Astrocyte (in vitro differentiated cells and primary cell): ENCODE measurements around the gene ARRB1. TPM values are rescaled to one million over a fixed set of nuclear protein-coding genes. Genes with fewer than 3 reads are reported as not detected.

Experiments
- DNase-seq: peaks from one replicate; pipeline ENCODE4 v3.0.0-alpha.2; 2010; ENCODE audit warnings: low read depth
- FAIRE-seq: peaks from 2 replicates; lab custom pipeline; 2011; peaks lifted over from hg19 to GRCh38; lab: Jason Lieb, UNC
- H2AFZ ChIP-seq: 2 replicates; pipeline ENCODE4 v1.6.0; 2012; ENCODE audit warnings: low read depth, low read length, inconsistent platforms
- H3K27ac ChIP-seq: 2 replicates; pipeline ENCODE4 v1.5.1; 2011; ENCODE audit warnings: low read depth, low read length, inconsistent platforms
- H3K27me3 ChIP-seq: 2 replicates; pipeline ENCODE4 v1.6.0; 2011; ENCODE audit warnings: low read length, inconsistent platforms; ENCODE audit not compliant: insufficient read depth
- H3K36me3 ChIP-seq: 2 replicates; pipeline ENCODE4 v1.5.1; 2011; ENCODE audit warnings: low read length, inconsistent platforms; ENCODE audit not compliant: insufficient read depth
- H3K4me1 ChIP-seq: 2 replicates; pipeline ENCODE4 v1.5.1; 2011; ENCODE audit warnings: low read length, inconsistent platforms; ENCODE audit not compliant: insufficient read depth
- H3K4me2 ChIP-seq: 2 replicates; pipeline ENCODE4 v1.6.0; 2012; ENCODE audit warnings: low read length, inconsistent platforms
- H3K4me3 ChIP-seq: 2 replicates; pipeline ENCODE4 v1.5.1; 2011; ENCODE audit warnings: low read depth, mild to moderate bottlenecking, low read length, inconsistent platforms; ENCODE audit not compliant: insufficient read depth
- H3K79me2 ChIP-seq: 2 replicates; pipeline ENCODE4 v1.6.0; 2012; ENCODE audit warnings: mild to moderate bottlenecking, low read length, inconsistent platforms; ENCODE audit not compliant: insufficient read depth
- H3K9ac ChIP-seq: 2 replicates; pipeline ENCODE4 v1.6.0; 2012; ENCODE audit warnings: mild to moderate bottlenecking, low read length, inconsistent platforms
- H3K9me3 ChIP-seq: 2 replicates; pipeline ENCODE4 v1.5.1; 2012; ENCODE audit warnings: low read depth, mild to moderate bottlenecking, low read length, inconsistent platforms; ENCODE audit not compliant: insufficient read depth
- H4K20me1 ChIP-seq: 2 replicates; pipeline ENCODE4 v1.6.0; 2012; ENCODE audit warnings: low read length, inconsistent platforms; ENCODE audit not compliant: insufficient read depth
- H3K27ac Mint-ChIP-seq: one replicate; pipeline ENCODE4 v1.8.0; 2021; ENCODE audit warnings: mild to moderate bottlenecking, mixed read lengths; ENCODE audit not compliant: unreplicated experiment
- H3K27me3 Mint-ChIP-seq: one replicate; pipeline ENCODE4 v1.8.0; 2021; ENCODE audit warnings: low read depth, mixed read lengths; ENCODE audit not compliant: unreplicated experiment
- H3K36me3 Mint-ChIP-seq: one replicate; pipeline ENCODE4 v1.8.0; 2021; ENCODE audit warnings: low read depth, mixed read lengths; ENCODE audit not compliant: unreplicated experiment
- H3K4me1 Mint-ChIP-seq: one replicate; pipeline ENCODE4 v1.8.0; 2021; ENCODE audit warnings: low read depth, mixed read lengths; ENCODE audit not compliant: unreplicated experiment
- H3K4me3 Mint-ChIP-seq: one replicate; pipeline ENCODE4 v1.8.0; 2021; ENCODE audit warnings: mild to moderate bottlenecking, moderate library complexity, mixed read lengths; ENCODE audit not compliant: unreplicated experiment
- H3K9me3 Mint-ChIP-seq: one replicate; pipeline ENCODE4 v1.8.0; 2021; ENCODE audit warnings: mild to moderate bottlenecking, mixed read lengths; ENCODE audit not compliant: unreplicated experiment
- EZH2 ChIP-seq: IDR thresholded peaks from 2 replicates; pipeline ENCODE4 v1.6.1; 2012; ENCODE audit warnings: mild to moderate bottlenecking, low read length, inconsistent platforms; ENCODE audit not compliant: insufficient read depth
- total RNA-seq: library from RNA; stranded (reverse); gene quantifications from 2 replicates; pipeline ENCODE4 v1.2.1, GENCODE V29; 2021
- TF ChIP-seq, protein P1 (sequence below): IDR thresholded peaks from 2 replicates; pipeline ENCODE4 v1.5.1; 2011; ENCODE audit warnings: low read depth, mild to moderate bottlenecking, inconsistent platforms, low read length, moderate library complexity; ENCODE audit not compliant: insufficient read depth

Gene ARRB1
- total RNA-seq, 1 donor from 2014 or later = 28.5 TPM

DNA sequence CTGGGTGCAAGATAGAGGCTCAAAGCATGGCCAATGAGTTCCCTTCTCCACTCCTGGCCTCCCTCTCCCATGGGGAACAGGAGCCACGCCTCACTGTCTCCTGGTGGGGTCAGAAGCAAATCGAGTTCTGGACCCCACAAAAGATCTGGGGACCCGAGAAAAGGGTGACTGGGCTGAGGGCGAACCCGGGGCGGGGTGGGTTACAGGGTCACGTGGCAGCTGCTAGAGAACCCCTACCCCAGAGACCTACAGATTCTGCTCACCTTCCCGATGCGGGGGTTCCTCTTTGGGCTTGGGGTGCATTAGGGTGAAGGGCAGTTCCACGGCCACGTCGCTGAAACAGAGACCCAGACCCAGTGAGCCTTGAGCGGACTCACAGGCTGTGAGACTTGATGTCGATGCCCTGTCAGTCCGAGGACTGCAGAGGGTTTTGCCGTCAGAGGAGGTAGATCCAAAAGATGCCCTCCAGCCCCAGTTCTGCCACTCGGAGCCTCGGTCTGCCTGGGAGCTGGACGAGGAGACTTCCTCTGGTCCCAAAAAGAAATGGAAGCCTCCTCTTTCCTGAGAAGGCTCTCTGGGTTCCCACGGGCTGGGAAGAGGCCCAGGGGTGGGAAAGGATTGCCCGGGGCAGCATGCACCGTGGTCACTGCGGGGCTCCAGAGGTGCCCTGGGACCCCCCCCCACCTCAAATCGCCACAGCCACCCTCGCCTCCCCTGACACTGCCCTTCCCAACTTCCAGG, 82.7 kb downstream of the ARRB1 start:
- Histone ChIP-seq H3K4me2 (no peak overlapping the region), H3K27me3 (peaks cover 4% of the 10 kb centered on the region), H4K20me1 (no peaks in the 10 kb centered on the region), H3K9ac (no peak overlapping the region), H3K4me1 (no peaks in the 10 kb centered on the region), H3K9me3 (no peaks in the 10 kb centered on the region), H3K27ac (no peak overlapping the region), H3K36me3 (no peaks in the 10 kb centered on the region), H3K4me3 (no peak overlapping the region), H2AFZ (no peak overlapping the region), H3K79me2 (no peaks in the 10 kb centered on the region)
- Mint-ChIP-seq H3K4me3 (no peak overlapping the region), H3K36me3 (peaks cover 22% of the 10 kb centered on the region), H3K9me3 (no peaks in the 10 kb centered on the region), H3K27me3 (peaks cover 1% of the 10 kb centered on the region), H3K4me1 (no peaks in the 10 kb centered on the region), H3K27ac (no peak overlapping the region)
- DNase-seq (no peak), FAIRE-seq (no peak)
- TF ChIP-seq, protein P1, sequence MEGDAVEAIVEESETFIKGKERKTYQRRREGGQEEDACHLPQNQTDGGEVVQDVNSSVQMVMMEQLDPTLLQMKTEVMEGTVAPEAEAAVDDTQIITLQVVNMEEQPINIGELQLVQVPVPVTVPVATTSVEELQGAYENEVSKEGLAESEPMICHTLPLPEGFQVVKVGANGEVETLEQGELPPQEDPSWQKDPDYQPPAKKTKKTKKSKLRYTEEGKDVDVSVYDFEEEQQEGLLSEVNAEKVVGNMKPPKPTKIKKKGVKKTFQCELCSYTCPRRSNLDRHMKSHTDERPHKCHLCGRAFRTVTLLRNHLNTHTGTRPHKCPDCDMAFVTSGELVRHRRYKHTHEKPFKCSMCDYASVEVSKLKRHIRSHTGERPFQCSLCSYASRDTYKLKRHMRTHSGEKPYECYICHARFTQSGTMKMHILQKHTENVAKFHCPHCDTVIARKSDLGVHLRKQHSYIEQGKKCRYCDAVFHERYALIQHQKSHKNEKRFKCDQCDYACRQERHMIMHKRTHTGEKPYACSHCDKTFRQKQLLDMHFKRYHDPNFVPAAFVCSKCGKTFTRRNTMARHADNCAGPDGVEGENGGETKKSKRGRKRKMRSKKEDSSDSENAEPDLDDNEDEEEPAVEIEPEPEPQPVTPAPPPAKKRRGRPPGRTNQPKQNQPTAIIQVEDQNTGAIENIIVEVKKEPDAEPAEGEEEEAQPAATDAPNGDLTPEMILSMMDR = no peak
- no peak for TF ChIP-seq EZH2

DNA sequence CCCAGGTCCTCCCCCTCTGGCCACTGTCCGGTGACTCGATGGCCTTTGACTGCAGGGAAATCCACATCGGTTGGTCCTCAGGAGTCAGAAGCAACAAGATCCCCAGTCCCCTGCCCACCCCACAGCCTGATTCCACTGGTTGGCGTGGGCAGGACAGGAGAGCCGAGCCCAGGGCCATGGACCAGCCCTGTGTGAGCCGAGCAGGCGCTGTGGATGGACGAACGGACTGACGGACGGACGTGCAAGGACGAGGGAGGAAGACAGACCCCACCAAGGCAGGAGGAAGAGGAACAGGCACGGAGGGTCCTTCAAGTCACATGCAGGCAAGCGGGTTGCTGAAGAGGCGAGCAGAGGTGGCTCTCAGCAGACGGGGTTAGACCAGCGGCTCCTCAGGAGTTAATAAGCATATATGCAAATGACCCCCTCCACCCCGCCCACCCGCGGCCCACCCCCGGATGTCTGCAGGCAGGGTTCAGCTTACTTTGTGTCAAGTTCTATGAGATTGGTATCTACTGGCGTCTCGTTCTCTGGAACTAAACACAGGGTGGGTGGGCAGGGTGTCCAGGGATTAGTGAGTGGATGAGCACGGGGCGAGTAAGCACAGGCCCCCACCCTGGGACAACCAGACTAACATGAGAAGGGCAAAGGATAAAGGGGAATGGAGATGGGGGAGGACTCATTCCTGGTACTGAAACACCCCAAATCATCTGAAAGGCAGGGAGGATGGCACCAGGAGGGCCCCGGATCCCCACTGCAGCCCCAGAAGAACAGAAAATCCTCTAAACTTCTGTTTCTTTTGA, 84.1 kb downstream of the ARRB1 start:
- Histone ChIP-seq H3K4me2 (no peak overlapping the region), H3K36me3 (no peaks in the 10 kb centered on the region)
- H3K9me3 Mint-ChIP-seq = no peaks in the 10 kb centered on the region

More for the DNA sequence above, 84.1 kb downstream of the ARRB1 start:
- no peaks in the 10 kb centered on the region for H3K79me2 ChIP-seq
- no peaks in the 10 kb centered on the region for H3K4me1 ChIP-seq
- H3K27ac ChIP-seq = no peak overlapping the region
- H3K4me1 Mint-ChIP-seq = no peaks in the 10 kb centered on the region
- H2AFZ ChIP-seq = no peak overlapping the region
- DNase-seq (no peak), FAIRE-seq (no peak)
- peaks cover 2% of the 10 kb centered on the region for H3K27me3 Mint-ChIP-seq
- TF ChIP-seq EZH2 = no peak
- TF ChIP-seq, protein P1 = no peak
- H3K4me3 ChIP-seq = no peak overlapping the region
- no peaks in the 10 kb centered on the region for H3K9me3 ChIP-seq
- peaks cover 4% of the 10 kb centered on the region for H3K27me3 ChIP-seq
- no peak overlapping the region for H3K27ac Mint-ChIP-seq
- H4K20me1 ChIP-seq = no peaks in the 10 kb centered on the region
- H3K9ac ChIP-seq = no peak overlapping the region
- H3K4me3 Mint-ChIP-seq = no peak overlapping the region
- H3K36me3 Mint-ChIP-seq = peaks cover 20% of the 10 kb centered on the region
